GM18507 (cell line): ENCODE results near the gene FAM186B.

ENCODE experiments used
- DNase-seq: peaks from one replicate; pipeline ENCODE4 v3.0.0; 2011; ENCODE audit warnings: low read depth; ENCODE audit not compliant: insufficient read length; ENCODE audit errors: extremely low spot score
- FAIRE-seq: peaks from 2 replicates; lab custom pipeline; 2011; peaks lifted over from hg19 to GRCh38; lab: Jason Lieb, UNC

Gene FAM186B

GRCh38 chr12:49580572-49581535, 24.6 kb downstream of the FAM186B start:
- DNase-seq (peak; percentile 56), FAIRE-seq (peak; percentile 83)

DNA sequence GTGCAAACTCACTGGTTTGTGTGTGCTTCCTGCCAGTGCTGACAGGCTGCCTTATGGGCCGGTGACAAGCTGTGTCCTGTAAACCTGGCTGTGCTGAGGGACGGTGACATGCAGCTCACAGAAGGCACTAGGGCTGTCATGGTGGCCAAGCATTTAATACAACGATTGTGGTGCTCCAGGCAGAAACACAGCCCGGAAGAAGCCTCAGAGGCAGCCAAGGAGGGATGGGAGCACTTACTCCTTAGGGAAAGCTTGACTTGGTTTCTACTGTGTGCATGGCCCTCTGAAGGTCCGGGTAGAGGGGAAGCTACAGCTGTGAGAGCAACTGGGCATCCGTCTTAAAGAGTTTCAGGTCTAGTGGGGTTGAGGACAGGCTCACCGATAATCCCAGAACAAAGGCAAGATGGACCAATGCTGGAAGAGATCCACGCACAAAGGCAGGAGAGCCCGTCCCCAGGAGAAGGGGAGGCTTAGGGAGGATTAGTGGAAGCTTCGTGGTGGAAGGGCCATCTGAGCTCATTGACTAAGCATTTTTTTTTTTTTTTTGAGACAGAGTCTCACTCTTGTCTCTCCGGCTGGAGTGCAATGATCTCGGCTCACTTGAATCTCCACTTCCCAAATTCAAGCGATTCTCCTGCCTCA, 26.8 kb downstream of the FAM186B start:
- DNase-seq (no peak), FAIRE-seq (no peak)

DNA sequence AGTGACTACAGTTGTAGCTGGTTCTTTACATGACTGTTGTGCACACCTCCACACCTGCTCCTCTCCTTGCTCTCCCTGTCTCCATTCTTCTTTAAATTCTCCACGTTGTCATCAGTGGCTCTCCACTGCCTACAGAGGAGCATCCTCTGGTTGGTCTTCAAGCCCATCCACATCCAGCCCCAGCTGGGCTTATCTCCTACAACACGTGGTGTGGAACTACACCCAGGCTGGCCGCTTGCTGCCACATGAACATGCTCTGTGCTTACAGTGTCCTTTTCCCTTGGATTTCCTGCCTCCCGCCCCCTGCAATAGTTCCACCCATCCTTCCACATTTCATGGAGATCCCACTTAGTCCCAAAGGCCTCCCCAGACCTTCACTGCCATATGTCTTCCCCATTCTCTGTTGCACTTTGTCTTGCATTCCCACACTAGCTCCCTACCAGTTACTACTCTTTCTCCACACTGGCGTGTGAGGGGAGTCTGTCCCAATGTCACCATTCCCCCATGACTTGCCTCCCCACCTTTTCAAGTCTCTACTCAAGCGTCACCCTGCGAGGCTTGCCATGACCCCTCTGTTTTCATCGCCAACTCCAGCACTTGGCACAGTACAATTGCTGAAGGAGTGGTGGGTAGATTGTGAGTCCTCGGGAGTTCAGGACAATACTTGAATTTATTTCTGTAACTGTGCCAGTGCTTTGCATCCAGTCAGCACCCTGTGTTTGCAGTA, 27.7 kb downstream of the FAM186B start:
- no peak for DNase-seq
- no peak for FAIRE-seq

GRCh38 chr12:49568442-49569162, 36.8 kb downstream of the FAM186B start:
- FAIRE-seq (peak; percentile 31), DNase-seq (no peak)

GRCh38 chr12:49567611-49568441, 37.6 kb downstream of the FAM186B start, which contains the start of gene MCRS1:
MCRS1 (minus strand) TSS chr12:49568142; CDS start chr12:49566731, 1,411 bp downstream.
- peak; percentile 96 for FAIRE-seq
- DNase-seq: peak; percentile 92

GRCh38 chr12:49567302-49567610, 38.2 kb downstream of the FAM186B start:
- FAIRE-seq: no peak
- no peak for DNase-seq

DNA sequence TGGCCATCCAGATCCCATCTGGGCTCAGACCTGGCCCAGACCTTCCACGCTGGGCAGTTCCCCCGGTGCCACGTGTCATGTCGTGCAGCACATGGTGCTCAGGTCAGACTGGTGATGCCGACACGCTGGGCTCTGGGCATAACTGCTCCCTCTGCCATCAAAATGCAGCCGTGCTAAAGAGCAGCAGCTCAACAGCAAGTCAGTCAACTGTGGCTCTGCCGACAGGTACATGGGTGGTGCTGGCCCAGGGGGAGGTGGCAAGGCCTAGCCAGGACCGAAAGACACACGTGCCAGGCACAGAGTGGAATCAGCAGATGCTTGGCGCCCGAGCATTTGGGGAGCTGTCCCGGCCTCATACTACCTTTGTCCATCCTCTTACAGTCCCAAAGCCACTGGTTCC, 39.1 kb downstream of the FAM186B start:
- no peak for FAIRE-seq
- DNase-seq: no peak

DNA sequence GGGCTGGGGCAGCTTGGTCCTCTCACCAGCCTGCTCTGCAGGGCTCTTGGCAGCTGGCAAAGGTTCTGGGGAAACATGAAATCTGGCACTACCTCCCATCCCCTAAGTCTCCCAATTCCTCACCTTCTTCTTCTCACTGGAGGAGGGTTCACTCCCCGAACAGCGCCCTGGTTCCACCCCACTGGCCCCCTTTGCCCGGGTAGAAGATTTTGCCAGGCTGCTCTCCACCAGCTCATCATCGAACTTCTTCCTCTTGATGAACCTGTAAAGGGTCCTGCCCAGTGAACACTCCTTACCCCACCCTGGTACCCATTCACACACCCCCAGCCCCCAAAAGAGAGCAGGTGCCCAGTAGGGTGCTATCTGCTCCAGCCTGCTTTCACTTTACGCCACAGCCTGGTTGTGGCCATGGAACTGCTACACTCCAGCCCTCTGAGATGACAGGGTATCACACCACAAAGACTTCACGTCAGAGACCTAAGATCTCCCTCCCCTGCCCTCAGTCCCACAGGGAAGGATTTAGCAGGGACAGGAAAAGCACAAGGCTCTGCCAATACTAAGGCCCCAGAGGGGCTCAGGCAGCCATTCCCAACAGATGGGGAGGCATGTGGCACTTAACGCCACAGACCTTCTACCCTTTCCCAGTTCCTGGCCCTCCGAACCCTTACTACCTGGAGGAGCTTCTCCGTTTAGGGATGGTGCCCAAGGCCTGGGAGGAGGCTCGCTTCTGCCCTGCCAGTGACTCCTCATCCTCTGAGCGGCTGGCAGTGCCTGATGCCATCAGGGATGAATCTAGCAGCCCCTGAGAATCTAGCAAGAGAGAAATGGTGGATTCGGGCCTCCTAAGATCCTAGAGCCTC, 39.8 kb downstream of the FAM186B start:
- DNase-seq: no peak
- FAIRE-seq: no peak

- FAIRE-seq (no peak), DNase-seq (no peak)
Observed at GRCh38 chr12:49564686-49565405, 40.6 kb downstream of the FAM186B start.

- DNase-seq (no peak), FAIRE-seq (no peak)
Observed at GRCh38 chr12:49563951-49564685, 41.3 kb downstream of the FAM186B start.

- DNase-seq: no peak
- FAIRE-seq: no peak
Observed at GRCh38 chr12:49562831-49563230, 42.6 kb downstream of the FAM186B start.

GRCh38 chr12:49562233-49562632, 43.2 kb downstream of the FAM186B start:
- no peak for DNase-seq
- FAIRE-seq: no peak

GRCh38 chr12:49560695-49561094, 44.7 kb downstream of the FAM186B start:
- DNase-seq (no peak), FAIRE-seq (no peak)

GRCh38 chr12:49559011-49559675, 46.3 kb downstream of the FAM186B start:
- FAIRE-seq: no peak
- DNase-seq: no peak

DNA sequence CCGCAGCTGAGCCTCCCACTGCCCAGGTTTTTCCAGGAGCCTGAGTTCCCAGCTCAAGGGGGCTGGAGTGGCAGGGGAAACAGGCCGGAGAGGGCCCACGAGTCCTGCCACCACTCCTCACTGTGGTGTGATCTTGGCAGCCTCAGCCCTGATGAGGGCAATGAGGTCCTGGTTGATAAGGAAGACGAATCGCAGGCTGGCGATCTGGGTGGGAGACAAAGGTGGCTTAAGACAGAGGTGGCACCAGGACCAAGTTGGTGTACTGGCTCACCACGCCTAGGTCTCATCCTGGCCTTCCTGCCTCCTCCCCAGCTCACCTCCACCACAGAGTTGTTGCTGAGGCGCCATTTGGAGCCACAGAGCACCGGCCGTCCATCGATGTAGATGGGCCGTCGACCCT, 46.9 kb downstream of the FAM186B start:
- no peak for DNase-seq
- no peak for FAIRE-seq

- no peak for FAIRE-seq
- DNase-seq: no peak
Observed at GRCh38 chr12:49557917-49558215, 47.6 kb downstream of the FAM186B start.
